Progenitor cell of endocrine pancreas (in vitro differentiated cells): ENCODE measurements around the gene CYP4F11. TPM values are rescaled to one million over a fixed set of nuclear protein-coding genes. Genes with fewer than 3 reads are reported as not detected.

ENCODE experiments used
- DNase-seq: peaks from one replicate; pipeline ENCODE4 v3.0.0; 2021; ENCODE audit warnings: low spot score; ENCODE audit not compliant: unreplicated experiment
- H3K27ac Mint-ChIP-seq: 2 replicates; pipeline ENCODE4 v1.8.0; 2021; ENCODE audit warnings: mild to moderate bottlenecking, moderate library complexity, mixed read lengths
- H3K27me3 Mint-ChIP-seq: 2 replicates; pipeline ENCODE4 v1.8.0; 2021; ENCODE audit warnings: mixed read lengths
- H3K36me3 Mint-ChIP-seq: 2 replicates; pipeline ENCODE4 v1.8.0; 2022; ENCODE audit warnings: mixed read lengths; ENCODE audit not compliant: insufficient read depth
- H3K4me1 Mint-ChIP-seq: 2 replicates; pipeline ENCODE4 v1.8.0; 2021; ENCODE audit warnings: low read depth, mixed read lengths
- H3K4me3 Mint-ChIP-seq: 2 replicates; pipeline ENCODE4 v1.8.0; 2021; ENCODE audit warnings: low read depth, mild to moderate bottlenecking, moderate library complexity, mixed read lengths
- H3K9me3 Mint-ChIP-seq: 2 replicates; pipeline ENCODE4 v1.8.0; 2021; ENCODE audit warnings: low read depth, mixed read lengths
- total RNA-seq: library from RNA; stranded (reverse); gene quantifications from 2 replicates; pipeline ENCODE4 v1.2.1, GENCODE V29; 2021
- TF ChIP-seq, protein P1 (sequence below): fragments of 200-600 bp; sonication (generic); IDR thresholded peaks from one replicate; pipeline ENCODE4 v1.5.0; 2021; ENCODE audit warnings: antibody characterized with exemption, mild to moderate bottlenecking; ENCODE audit not compliant: unreplicated experiment

Gene CYP4F11
- total RNA-seq, 1 donor from 2014 or later = not detected

DNA sequence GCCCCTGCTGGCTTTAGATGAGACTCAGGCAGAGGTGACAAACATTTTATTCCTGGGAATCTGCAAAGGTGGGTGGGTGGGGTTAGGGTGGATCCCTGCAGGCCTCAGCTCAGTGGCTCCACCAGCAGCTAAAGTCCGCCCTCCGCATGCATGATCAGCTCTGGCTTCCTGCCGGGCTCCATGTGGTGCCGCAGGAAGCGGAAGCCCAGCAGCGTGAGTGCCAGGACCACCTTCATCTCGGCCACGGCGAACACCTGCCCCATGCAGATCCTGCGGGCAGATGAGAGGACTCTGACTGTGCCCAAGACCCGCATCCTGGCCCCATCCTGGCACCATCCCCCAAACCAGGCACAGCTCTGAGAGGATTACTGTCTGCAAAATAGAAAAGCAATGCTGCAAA is 62.8 kb downstream of the CYP4F11 start:
- peaks cover 43% of the 10 kb centered on the region for H3K9me3 Mint-ChIP-seq
- no peaks in the 10 kb centered on the region for H3K4me1 Mint-ChIP-seq
- TF ChIP-seq, protein P1, sequence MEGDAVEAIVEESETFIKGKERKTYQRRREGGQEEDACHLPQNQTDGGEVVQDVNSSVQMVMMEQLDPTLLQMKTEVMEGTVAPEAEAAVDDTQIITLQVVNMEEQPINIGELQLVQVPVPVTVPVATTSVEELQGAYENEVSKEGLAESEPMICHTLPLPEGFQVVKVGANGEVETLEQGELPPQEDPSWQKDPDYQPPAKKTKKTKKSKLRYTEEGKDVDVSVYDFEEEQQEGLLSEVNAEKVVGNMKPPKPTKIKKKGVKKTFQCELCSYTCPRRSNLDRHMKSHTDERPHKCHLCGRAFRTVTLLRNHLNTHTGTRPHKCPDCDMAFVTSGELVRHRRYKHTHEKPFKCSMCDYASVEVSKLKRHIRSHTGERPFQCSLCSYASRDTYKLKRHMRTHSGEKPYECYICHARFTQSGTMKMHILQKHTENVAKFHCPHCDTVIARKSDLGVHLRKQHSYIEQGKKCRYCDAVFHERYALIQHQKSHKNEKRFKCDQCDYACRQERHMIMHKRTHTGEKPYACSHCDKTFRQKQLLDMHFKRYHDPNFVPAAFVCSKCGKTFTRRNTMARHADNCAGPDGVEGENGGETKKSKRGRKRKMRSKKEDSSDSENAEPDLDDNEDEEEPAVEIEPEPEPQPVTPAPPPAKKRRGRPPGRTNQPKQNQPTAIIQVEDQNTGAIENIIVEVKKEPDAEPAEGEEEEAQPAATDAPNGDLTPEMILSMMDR = no peak
- H3K27ac Mint-ChIP-seq = no peak overlapping the region
- H3K4me3 Mint-ChIP-seq = no peak overlapping the region
- H3K36me3 Mint-ChIP-seq = no peaks in the 10 kb centered on the region
- no peak for DNase-seq
- H3K27me3 Mint-ChIP-seq = no peaks in the 10 kb centered on the region

GRCh38 chr19:15869873-15870272 is 64.5 kb downstream of the CYP4F11 start:
- TF ChIP-seq, protein P1 = no peak
- no peak overlapping the region for H3K4me3 Mint-ChIP-seq
- no peaks in the 10 kb centered on the region for H3K36me3 Mint-ChIP-seq
- H3K4me1 Mint-ChIP-seq = no peaks in the 10 kb centered on the region
- H3K27me3 Mint-ChIP-seq = no peaks in the 10 kb centered on the region
- peaks cover 49% of the 10 kb centered on the region for H3K9me3 Mint-ChIP-seq
- DNase-seq = no peak
- H3K27ac Mint-ChIP-seq = no peak overlapping the region

- DNase-seq = no peak
- Mint-ChIP-seq H3K9me3 (peaks cover 46% of the 10 kb centered on the region), H3K4me3 (no peak overlapping the region), H3K27me3 (no peaks in the 10 kb centered on the region), H3K4me1 (no peaks in the 10 kb centered on the region), H3K27ac (no peak overlapping the region), H3K36me3 (no peaks in the 10 kb centered on the region)
- TF ChIP-seq, protein P1 = no peak
These were observed 65.2 kb downstream of the CYP4F11 start for GRCh38 chr19:15869109-15869555.

DNA sequence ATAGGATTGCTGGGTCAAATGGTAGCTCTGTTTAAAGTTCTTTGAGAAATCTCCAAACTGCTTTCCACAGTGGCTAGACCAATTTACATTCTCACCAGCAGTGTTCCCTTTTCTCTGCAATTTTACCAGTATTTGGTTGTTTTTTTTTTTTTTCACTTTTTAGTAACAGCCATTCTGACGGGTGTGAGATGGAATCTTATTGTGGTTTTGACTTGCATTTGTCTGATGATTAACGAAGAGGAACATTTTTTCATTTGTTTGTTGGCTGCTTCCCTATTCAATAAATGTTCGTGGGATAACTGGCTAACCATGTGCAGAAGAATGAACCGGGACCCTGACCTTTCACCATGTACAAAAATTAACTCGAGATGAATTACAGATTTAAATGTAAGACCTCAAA is 67.7 kb downstream of the CYP4F11 start:
- DNase-seq = no peak
- Mint-ChIP-seq H3K9me3 (peaks cover 40% of the 10 kb centered on the region), H3K4me1 (no peaks in the 10 kb centered on the region), H3K27me3 (no peaks in the 10 kb centered on the region), H3K27ac (no peak overlapping the region), H3K4me3 (no peak overlapping the region), H3K36me3 (peaks cover 2% of the 10 kb centered on the region)
- TF ChIP-seq, protein P1 = no peak

DNA sequence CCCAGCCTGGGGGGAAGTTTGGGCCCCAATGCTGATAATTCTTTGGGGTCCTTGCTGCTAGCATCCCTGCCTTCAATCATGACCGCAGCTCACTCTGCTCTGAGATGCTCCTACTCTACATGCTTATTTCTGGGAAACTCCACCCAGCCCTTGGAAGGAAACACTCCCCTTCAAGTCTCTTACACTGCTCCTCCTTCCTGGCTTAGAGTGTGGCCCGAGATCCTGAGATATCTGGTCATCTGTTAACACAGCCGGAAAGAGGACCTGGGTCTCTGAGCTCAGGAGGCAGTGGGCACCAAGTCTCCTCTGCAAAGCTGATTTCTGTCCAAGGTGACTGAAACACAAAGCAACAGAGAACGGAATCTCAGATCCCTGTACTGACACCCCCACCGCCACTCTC is 69.5 kb downstream of the CYP4F11 start:
- Mint-ChIP-seq H3K9me3 (peaks cover 44% of the 10 kb centered on the region), H3K4me3 (no peak overlapping the region)
- TF ChIP-seq, protein P1 = no peak

More for the DNA sequence above, 69.5 kb downstream of the CYP4F11 start:
- no peak overlapping the region for H3K27ac Mint-ChIP-seq
- H3K4me1 Mint-ChIP-seq = no peaks in the 10 kb centered on the region
- DNase-seq = no peak
- peaks cover 2% of the 10 kb centered on the region for H3K36me3 Mint-ChIP-seq
- no peaks in the 10 kb centered on the region for H3K27me3 Mint-ChIP-seq
